ENCODE data around the gene NECTIN4.

Gene NECTIN4

DNA sequence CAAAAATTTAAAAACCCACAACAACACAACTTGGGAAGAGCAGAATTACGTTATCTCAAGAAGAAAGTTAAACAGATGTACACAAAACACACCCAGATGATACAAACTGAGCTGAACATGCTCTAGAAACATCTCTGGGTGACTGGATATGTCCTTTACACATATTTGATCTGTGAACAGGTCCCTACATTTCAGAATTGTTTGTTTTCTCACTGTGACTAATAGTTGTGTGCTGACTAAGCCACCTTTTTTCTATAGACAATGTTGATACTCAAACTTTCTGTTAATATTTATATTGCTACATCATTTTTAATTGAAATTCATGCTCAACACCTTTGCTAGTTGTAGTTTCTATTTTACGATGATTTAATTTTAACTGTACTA, 67.4 kb downstream of the NECTIN4 start:
- no peak for DNase-seq (ENCODE audit: low read depth)

GRCh38 chr1:161021165-161021969, 68.0 kb downstream of the NECTIN4 start:
- DNase-seq (ENCODE audit: low read depth): no peak
